HG03442 (cell line): ENCODE measurements around the gene GPA33.

Source experiments
- ATAC-seq: cut with Tn5 transposase; IDR thresholded peaks from one replicate; pipeline ENCODE4 v1.9.1; 2021; ENCODE audit warnings: mild to moderate bottlenecking, moderate library complexity; ENCODE audit not compliant: unreplicated experiment

The GPA33 gene

GRCh38 chr1:167090314-167090942 lies at the start of gene GPA33:
Gene GPA33, minus strand, starts transcription at chr1:167090377. Its CDS starts 90 bp downstream, at chr1:167090287.
- peak; percentile 68 for ATAC-seq

GRCh38 chr1:167138703-167139102 lies 48.5 kb upstream of the GPA33 start:
- ATAC-seq = no peak

DNA sequence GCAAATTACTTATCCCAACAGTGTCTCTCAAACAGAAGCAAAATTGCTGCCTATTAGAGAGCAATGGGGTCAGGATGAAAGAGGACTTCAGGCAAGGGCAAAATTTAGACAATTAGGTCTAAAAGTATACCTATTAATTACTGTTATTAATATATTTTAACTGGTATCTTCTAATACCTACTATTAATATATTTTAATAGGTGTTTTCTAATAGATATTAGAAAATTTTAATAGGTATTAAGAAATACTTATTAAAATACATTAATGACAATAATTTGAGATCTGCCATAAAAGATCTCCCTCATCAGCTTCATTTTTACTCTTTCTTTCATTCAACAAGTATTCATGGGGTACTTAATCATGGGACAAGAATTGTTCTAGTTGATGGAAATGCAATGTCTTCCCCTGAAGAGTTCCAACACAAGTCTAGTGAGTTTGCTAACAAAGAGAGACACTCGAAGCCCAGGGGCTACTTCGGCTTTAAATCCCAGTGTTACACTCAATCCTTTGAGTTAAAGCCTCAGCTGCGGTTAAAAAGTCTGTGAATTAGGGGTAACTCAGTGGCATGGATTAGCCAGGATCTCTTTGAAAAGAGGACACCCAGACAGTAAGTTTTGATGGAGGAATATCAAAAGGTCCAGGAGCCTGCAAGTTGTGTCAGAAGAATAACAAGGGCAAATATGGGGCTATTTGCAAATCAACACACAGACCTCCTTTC lies 47.8 kb upstream of the GPA33 start:
- no peak for ATAC-seq

GRCh38 chr1:167137332-167137781 lies 47.2 kb upstream of the GPA33 start:
- ATAC-seq = no peak

GRCh38 chr1:167136806-167137205 lies 46.6 kb upstream of the GPA33 start:
- ATAC-seq = no peak

DNA sequence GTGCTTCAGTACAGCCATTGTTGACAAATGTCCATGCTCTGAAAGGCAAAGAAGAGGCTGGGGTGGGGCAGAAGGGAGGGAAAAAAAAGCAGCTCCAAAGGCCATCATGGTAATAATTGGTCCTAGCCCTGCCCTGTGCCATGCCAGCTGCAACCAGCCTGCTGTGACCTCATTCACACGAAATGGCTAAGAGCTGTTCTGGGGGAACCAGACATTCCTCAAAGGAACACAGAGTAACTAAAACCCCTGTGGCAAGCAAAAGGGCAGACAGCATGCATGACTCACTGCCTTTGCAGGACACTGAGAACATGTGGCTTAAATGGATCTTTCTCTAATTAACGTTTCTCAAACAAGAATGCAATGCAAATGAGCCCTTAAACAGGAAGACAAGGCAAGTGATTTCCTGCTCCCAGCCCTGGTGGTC lies 46.0 kb upstream of the GPA33 start:
- no peak for ATAC-seq

DNA sequence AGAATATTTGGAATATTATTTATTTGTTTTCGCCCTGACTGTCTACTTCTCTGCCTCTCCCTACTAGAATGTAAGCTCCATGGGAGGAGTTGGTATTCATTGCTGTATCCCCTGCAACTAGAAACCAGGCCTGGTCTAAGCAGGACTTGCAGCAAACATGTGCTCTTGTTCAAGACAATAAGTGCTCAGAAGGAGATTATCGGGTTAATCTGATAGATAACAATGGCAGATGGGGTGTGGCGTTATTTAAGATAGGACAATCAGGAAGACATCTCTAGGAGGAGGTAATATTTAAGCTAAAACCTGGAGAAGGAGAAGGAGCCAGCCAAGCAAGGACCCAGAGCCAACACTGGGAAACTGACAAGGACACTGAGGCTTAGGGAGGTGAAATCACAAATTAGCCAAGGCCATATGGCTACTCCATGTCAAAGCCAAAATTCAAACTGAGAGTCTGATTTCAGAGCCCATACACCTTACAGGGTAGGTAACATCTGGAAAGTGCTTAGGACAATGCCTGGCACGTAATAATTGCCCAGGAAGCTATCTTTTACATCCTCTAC lies 45.2 kb upstream of the GPA33 start:
- ATAC-seq = no peak

- ATAC-seq = no peak
Observed at GRCh38 chr1:167132301-167133010, 42.3 kb upstream of the GPA33 start.

- no peak for ATAC-seq
Observed at GRCh38 chr1:167130829-167131510, 40.8 kb upstream of the GPA33 start.

GRCh38 chr1:167128261-167129227 lies 38.4 kb upstream of the GPA33 start:
- ATAC-seq = no peak

DNA sequence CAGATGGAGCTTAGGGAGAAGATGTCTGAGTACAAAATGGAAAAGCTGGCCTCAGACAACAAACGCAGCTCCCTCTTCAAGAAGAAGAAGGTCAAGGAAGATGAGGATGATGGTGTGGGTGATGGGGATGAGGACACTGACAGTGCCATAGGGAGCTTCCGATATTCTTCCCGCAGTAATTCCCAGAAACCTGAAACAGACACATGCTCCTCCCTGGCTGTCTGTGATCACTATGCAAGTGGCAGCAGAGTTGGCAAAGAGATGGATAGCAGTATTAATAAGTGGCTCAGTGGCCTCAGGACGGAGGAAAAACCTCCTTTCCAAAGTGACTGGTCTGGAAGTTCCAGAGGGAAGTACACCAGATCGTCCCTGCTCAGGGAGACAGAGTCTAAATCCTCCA lies 37.5 kb upstream of the GPA33 start:
- ATAC-seq = no peak

DNA sequence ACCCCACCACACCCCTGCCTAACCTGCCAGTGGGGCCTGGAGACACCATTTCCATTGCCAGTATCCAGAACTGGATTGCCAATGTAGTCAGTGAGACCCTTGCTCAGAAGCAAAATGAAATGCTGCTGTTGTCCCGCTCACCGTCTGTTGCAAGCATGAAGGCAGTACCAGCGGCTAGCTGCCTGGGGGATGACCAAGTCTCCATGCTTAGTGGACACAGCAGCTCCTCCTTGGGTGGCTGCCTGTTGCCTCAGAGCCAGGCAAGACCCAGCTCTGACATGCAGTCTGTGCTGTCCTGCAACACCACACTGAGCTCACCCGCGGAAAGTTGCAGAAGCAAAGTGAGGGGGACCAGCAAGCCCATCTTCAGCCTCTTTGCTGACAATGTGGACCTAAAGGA lies 37.1 kb upstream of the GPA33 start:
- ATAC-seq = no peak

DNA sequence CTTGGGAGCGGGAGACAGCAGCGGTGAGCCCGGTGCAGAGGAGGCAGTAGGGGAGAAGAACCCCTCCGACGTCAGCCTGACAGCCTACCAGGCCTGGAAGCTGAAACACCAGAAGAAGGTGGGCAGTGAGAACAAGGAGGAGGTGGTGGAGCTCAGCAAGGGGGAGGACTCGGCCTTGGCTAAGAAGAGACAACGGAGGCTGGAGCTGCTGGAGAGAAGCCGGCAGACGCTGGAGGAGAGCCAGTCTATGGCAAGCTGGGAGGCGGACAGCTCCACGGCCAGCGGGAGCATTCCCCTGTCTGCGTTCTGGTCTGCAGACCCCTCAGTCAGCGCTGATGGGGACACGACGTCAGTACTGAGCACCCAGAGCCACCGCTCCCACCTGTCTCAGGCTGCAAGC lies 36.6 kb upstream of the GPA33 start:
- ATAC-seq = no peak

GRCh38 chr1:167126317-167126716 lies 36.1 kb upstream of the GPA33 start:
- no peak for ATAC-seq

GRCh38 chr1:167122568-167122967 lies 32.4 kb upstream of the GPA33 start:
- ATAC-seq = no peak

- ATAC-seq = no peak
Observed at GRCh38 chr1:167122121-167122480, 31.9 kb upstream of the GPA33 start.

DNA sequence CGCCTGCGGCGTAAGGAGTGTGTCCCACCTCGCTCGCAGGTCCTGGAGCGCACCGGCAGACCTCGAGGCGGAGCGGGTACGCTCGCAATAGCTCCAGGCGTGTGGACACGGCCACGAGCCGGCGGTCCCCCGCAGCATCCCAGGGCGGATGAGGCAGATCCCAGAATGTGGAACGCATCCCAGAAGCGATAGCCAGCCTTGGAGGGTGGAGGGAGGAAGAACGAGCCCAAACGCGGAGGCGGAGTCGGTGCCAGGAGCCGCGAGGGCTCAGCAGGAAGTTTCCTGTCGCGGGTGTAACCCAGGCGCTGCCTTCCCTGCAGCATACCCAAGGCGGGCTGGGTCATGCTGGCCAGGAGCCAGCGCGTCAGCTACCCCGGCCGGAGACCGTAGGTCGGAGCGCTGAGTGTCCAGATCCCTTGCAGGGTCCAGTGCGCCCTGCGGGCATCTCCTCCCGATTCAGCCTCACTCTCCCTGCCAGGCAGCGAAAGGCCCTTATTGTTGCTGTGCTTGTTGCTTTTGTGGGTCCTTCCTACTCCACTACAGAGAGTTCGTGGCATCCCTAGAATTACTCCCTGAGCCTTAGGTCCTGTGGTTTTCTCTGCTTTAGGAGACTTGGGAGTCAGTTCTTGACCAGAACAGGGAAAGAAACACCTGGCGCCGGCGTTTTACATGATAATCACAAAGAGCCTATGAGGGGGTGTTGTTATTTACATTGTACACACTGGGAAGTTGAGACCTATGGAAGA lies 31.4 kb upstream of the GPA33 start:
- no peak for ATAC-seq

- no peak for ATAC-seq
Observed at GRCh38 chr1:167120899-167121298, 30.7 kb upstream of the GPA33 start.

DNA sequence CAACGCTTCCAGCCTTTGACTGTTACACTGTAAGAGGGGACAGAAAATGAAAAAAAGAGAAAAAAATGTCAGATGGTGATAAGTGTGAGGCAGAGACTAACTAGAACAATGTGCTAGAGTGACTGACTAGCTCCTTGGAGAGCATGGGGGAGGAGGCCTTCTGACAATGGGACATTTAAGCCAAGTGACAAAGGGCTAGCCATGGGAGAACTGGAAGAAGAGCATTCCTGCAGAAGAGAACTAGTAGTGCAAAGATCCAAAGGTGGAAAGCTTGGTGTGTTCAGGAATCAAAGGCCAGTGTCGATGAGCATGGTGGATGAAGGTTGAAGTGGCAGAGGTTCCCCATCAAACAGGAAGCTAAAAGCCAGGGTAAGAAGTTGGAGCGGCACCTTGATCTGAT lies 29.5 kb upstream of the GPA33 start:
- no peak for ATAC-seq
